SK-N-SH (cell line): Measurements from ENCODE around the gene TNFRSF11A. TPM values are rescaled to one million over a fixed set of nuclear protein-coding genes. Genes with fewer than 3 reads are reported as not detected.

Experiments
- CTCF ChIA-PET: fragments of 300-600, 350-600 bp; formaldehyde crosslinking; extraction: SDS; loops from one replicate; lab custom pipeline; 2021; lab: Yijun Ruan, JAX
- POLR2A ChIA-PET: fragments of 350-600 bp; sonication (Branson Sonifier 250); formaldehyde crosslinking; extraction: SDS; loops from one replicate; lab custom pipeline; 2020; ENCODE audit warnings: antibody characterized with exemption, inconsistent platforms; lab: Yijun Ruan, JAX
- DNase-seq: peaks from one replicate; pipeline ENCODE4 v3.0.0; 2012
- H2AFZ ChIP-seq: fragments of 200-600 bp; sonication (generic); 2 replicates; pipeline ENCODE4 v1.8.1; 2016; ENCODE audit warnings: antibody characterized with exemption, mild to moderate bottlenecking, low read depth
- H3F3A ChIP-seq: fragments of 200-600 bp; sonication (generic); replicated peaks from 2 replicates; pipeline ENCODE3; 2016; ENCODE audit warnings: antibody characterized with exemption, mild to moderate bottlenecking; ENCODE audit not compliant: insufficient read depth
- H3K27ac ChIP-seq, 2 experiments: fragments of 200-500 bp in 1 of 2; fragments of 200-600 bp in 1 of 2; sonication (Bioruptor generic) in 1 of 2; sonication (generic), shearing (Covaris generic) in 1 of 2; 2 replicates each; pipeline versions ENCODE4 v1.5.1 to v1.6.1; 2014 to 2016; ENCODE audit warnings: low read depth in 2 of 2, inconsistent platforms in 1 of 2, low read length in 1 of 2, mild to moderate bottlenecking in 1 of 2, mixed read lengths in 1 of 2
- H3K27me3 ChIP-seq: fragments of 200-600 bp; sonication (generic), shearing (Covaris generic); 2 replicates; pipeline ENCODE4 v1.6.1; 2016; ENCODE audit warnings: mixed run types; ENCODE audit not compliant: insufficient read depth
- H3K36me3 ChIP-seq, 2 experiments: fragments of 200-500 bp in 1 of 2; fragments of 200-600 bp in 1 of 2; sonication (Bioruptor generic) in 1 of 2; sonication (generic) in 1 of 2; replicated peaks in 1 of 2; 2 replicates each; pipeline versions ENCODE3 to v1.5.1; 2014 to 2016; ENCODE audit warnings: low read length in 1 of 2, mild to moderate bottlenecking in 1 of 2; ENCODE audit not compliant: insufficient read depth in 2 of 2, control insufficient read depth in 1 of 2
- H3K4me1 ChIP-seq, 2 experiments: fragments of 200-500 bp in 1 of 2; fragments of 200-600 bp in 1 of 2; sonication (Bioruptor generic) in 1 of 2; sonication (generic), shearing (Covaris generic) in 1 of 2; 2 replicates each; pipeline versions ENCODE4 v1.5.1 to v1.6.1; 2014 to 2016; ENCODE audit warnings: low read depth in 1 of 2, low read length in 1 of 2, mixed run types in 1 of 2; ENCODE audit not compliant: insufficient read depth in 2 of 2, control insufficient read depth in 1 of 2
- H3K4me2 ChIP-seq: fragments of 200-600 bp; sonication (generic), shearing (Covaris generic); 2 replicates; pipeline ENCODE4 v1.6.1; 2017; ENCODE audit warnings: mixed run types
- H3K4me3 ChIP-seq, 2 experiments: fragments of 200-500 bp in 1 of 2; fragments of 200-600 bp in 1 of 2; sonication (Bioruptor generic) in 1 of 2; sonication (generic), shearing (Covaris generic) in 1 of 2; 2 replicates each; pipeline versions ENCODE4 v1.5.1 to v1.8.1; 2014 to 2016; ENCODE audit warnings: low read depth in 2 of 2, inconsistent platforms in 1 of 2, low read length in 1 of 2, mild to moderate bottlenecking in 1 of 2, mixed read lengths in 1 of 2, moderate library complexity in 1 of 2
- H3K79me2 ChIP-seq: fragments of 200-600 bp; sonication (generic); 2 replicates; pipeline ENCODE4 v1.8.1; 2017; ENCODE audit warnings: mild to moderate bottlenecking; ENCODE audit not compliant: insufficient read depth
- H3K9ac ChIP-seq: fragments of 200-600 bp; sonication (generic); 2 replicates; pipeline ENCODE4 v1.6.1; 2017; ENCODE audit warnings: mixed run types
- H3K9me2 ChIP-seq: fragments of 200-600 bp; sonication (generic); 2 replicates; pipeline ENCODE4 v1.6.1; 2017; ENCODE audit warnings: mixed run types
- H3K9me3 ChIP-seq: fragments of 200-600 bp; sonication (generic); 2 replicates; pipeline ENCODE4 v1.6.1; 2017; ENCODE audit warnings: mixed run types, mild to moderate bottlenecking, moderate library complexity
- H4K20me1 ChIP-seq: fragments of 200-600 bp; sonication (generic); 2 replicates; pipeline ENCODE4 v1.6.1; 2017; ENCODE audit warnings: mild to moderate bottlenecking, mixed run types; ENCODE audit not compliant: insufficient read depth
- ELF1 ChIP-seq: IDR thresholded peaks from 2 replicates; pipeline ENCODE4 v1.4.0; 2012
- EP300 ChIP-seq, 2 experiments: IDR thresholded peaks; 2 replicates each; pipeline versions ENCODE4 v1.4.0 to v1.6.1; 2012; ENCODE audit warnings: borderline replicate concordance in 1 of 2, low read depth in 1 of 2, low read length in 1 of 2
- EZH2phosphoT487 ChIP-seq: fragments of 200-600 bp; sonication (generic); IDR thresholded peaks from 2 replicates; pipeline ENCODE4 v1.6.1; 2017; ENCODE audit warnings: low read depth, mixed run types, mild to moderate bottlenecking, antibody characterized with exemption, moderate library complexity, borderline replicate concordance
- FOSL2 ChIP-seq: IDR thresholded peaks from 2 replicates; pipeline ENCODE4 v1.4.0; 2012; ENCODE audit warnings: low read depth, mild to moderate bottlenecking, moderate library complexity, borderline replicate concordance
- FOXM1 ChIP-seq: IDR thresholded peaks from 2 replicates; pipeline ENCODE4 v1.4.0; 2012; ENCODE audit warnings: low read depth, mild to moderate bottlenecking
- GABPA ChIP-seq: IDR thresholded peaks from 2 replicates; pipeline ENCODE4 v1.4.0; 2012; ENCODE audit warnings: low read depth, mild to moderate bottlenecking
- GATA2 ChIP-seq: sonication (generic); formaldehyde crosslinking; IDR thresholded peaks from 2 replicates; pipeline ENCODE4 v1.5.0; 2020; ENCODE audit warnings: mild to moderate bottlenecking, missing genetic modification reagents
- IRF3 ChIP-seq: fragments of 150-350 bp; IDR thresholded peaks from 2 replicates; pipeline ENCODE4 v1.6.1; 2016; ENCODE audit warnings: mild to moderate bottlenecking, low read depth, low read length
- JUND ChIP-seq: IDR thresholded peaks from 2 replicates; pipeline ENCODE4 v1.4.0; 2012
- MEF2A ChIP-seq: IDR thresholded peaks from 2 replicates; pipeline ENCODE4 v1.4.0; 2012; ENCODE audit warnings: low read depth, borderline replicate concordance
- NFIC ChIP-seq: IDR thresholded peaks from 2 replicates; pipeline ENCODE4 v1.4.0; 2012; ENCODE audit warnings: borderline replicate concordance
- NRF1 ChIP-seq: IDR thresholded peaks from 2 replicates; pipeline ENCODE4 v1.6.1; 2012; ENCODE audit warnings: low read depth, mild to moderate bottlenecking, low read length
- POLR2AphosphoS5 ChIP-seq: IDR thresholded peaks from 2 replicates; pipeline ENCODE4 v1.6.1; 2012; ENCODE audit warnings: low read depth, low read length
- RAD21 ChIP-seq: IDR thresholded peaks from 2 replicates; pipeline ENCODE4 v1.6.1; 2012; ENCODE audit warnings: mild to moderate bottlenecking, low read length
- RCOR1 ChIP-seq: fragments of 150-350 bp; IDR thresholded peaks from 2 replicates; pipeline ENCODE4 v1.6.1; 2017; ENCODE audit warnings: antibody characterized with exemption, low read length
- RFX5 ChIP-seq: IDR thresholded peaks from 2 replicates; pipeline ENCODE4 v1.6.1; 2012; ENCODE audit warnings: mild to moderate bottlenecking, improper control_type of control experiment, low read length
- RXRA ChIP-seq: IDR thresholded peaks from 2 replicates; pipeline ENCODE4 v1.4.0; 2012; ENCODE audit warnings: low read depth, mild to moderate bottlenecking, borderline replicate concordance
- SIN3A ChIP-seq: IDR thresholded peaks from 2 replicates; pipeline ENCODE4 v1.6.1; 2012; ENCODE audit warnings: low read depth, mild to moderate bottlenecking, low read length, moderate library complexity, borderline replicate concordance
- SMC3 ChIP-seq: IDR thresholded peaks from 2 replicates; pipeline ENCODE4 v1.6.1; 2012; ENCODE audit warnings: low read depth, low read length, improper control_type of control experiment
- TAF1 ChIP-seq: IDR thresholded peaks from 2 replicates; pipeline ENCODE4 v1.6.1; 2012; ENCODE audit warnings: low read depth, mild to moderate bottlenecking, low read length, moderate library complexity, borderline replicate concordance
- TCF12 ChIP-seq: IDR thresholded peaks from 2 replicates; pipeline ENCODE4 v1.4.0; 2012
- TEAD4 ChIP-seq: IDR thresholded peaks from 2 replicates; pipeline ENCODE4 v1.4.0; 2012; ENCODE audit warnings: mild to moderate bottlenecking, borderline replicate concordance; ENCODE audit not compliant: insufficient read depth
- USF2 ChIP-seq: fragments of 150-350 bp; IDR thresholded peaks from 2 replicates; pipeline ENCODE4 v1.6.1; 2017; ENCODE audit warnings: antibody characterized with exemption, low read length, low read depth, borderline replicate concordance
- YY1 ChIP-seq: IDR thresholded peaks from 2 replicates; pipeline ENCODE4 v1.4.0; 2012; ENCODE audit warnings: low read depth, mild to moderate bottlenecking
- WGBS: methylation state at CpG from one replicate; pipeline ENCODE4 v1.1.6; 2017; ENCODE audit warnings: low lambda C conversion rate; 5-methylcytosine and 5-hydroxymethylcytosine counted together
- polyA plus RNA-seq, 3 experiments: library from polyadenylated mRNA; depleted of rRNA; stranded (reverse); fragments of >200 nt; gene quantifications; 2 replicates each; pipeline ENCODE4 v1.2.3, GENCODE V29; 2012
- TF ChIP-seq, protein P1 (sequence below): IDR thresholded peaks from 2 replicates; pipeline ENCODE4 v1.4.0; 2012; ENCODE audit warnings: low read depth, borderline replicate concordance
- TF ChIP-seq, protein P2 (sequence below): IDR thresholded peaks from 2 replicates; pipeline ENCODE4; 2012
- TF ChIP-seq, protein P3 (sequence below): IDR thresholded peaks from 2 replicates; pipeline ENCODE4 v1.4.0; 2012; ENCODE audit warnings: low read depth

Gene TNFRSF11A
- polyA plus RNA-seq, 1 of the 3 experiments (the other 2 are of a cell fraction): 5.1 TPM

DNA sequence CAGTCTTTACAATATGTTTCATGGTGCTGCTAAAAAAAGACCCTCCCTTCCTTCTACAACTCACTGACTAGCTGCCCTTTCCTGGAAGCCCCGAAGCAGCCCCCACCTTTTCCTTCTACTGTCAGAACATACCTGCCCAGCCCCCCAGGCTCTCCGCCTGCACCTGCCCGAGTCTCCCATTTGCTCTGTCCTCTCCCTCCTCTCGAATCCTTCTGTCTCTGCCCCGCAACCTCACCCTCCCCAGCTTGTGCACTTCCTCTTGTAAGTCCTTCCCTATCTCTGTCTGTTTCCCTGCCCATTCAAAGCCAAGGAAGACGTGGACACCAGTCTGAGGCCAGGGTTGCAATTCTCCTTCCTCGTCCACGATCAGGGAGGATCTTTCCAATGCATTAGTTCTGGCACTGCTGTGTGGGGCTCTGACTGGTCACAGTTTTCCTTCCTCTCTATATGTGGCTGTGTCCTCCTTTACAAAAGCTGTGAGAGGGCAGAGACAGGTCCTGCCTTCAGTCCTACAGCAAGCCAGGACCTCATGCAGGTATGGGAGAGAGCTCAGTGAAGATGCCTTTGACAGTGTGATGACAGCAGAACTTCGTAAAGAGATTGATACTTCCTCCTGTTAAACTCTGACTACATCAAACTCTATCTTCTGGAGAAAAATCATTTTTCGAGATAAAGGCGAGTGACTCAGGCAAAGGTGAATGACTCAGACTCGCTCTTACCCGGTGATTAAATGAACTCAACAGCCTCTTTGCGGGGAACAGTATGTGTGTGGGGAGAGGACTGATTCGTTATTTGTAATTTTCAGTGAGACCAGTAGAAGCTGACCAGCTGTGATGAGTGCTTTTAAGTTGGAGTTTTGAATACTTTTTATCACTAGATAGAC is 14.2 kb downstream of the TNFRSF11A start:
- H3K27me3 ChIP-seq: no peaks in the 10 kb centered on the region
- H3K4me3 ChIP-seq: peak overlapping the region in 1 of 2 experiments; percentile 42; a peak in 1 of 4 replicates
- no peaks in the 10 kb centered on the region for H3K79me2 ChIP-seq
- H2AFZ ChIP-seq: no peak overlapping the region; the same call in 1 of the 2 replicates
- peak overlapping the region in 1 of 2 experiments; percentile 58; a peak in 2 of 4 replicates for H3K27ac ChIP-seq
- H3K9ac ChIP-seq: no peak overlapping the region
- CTCF ChIA-PET: no interaction called here
- no peaks in the 10 kb centered on the region for H4K20me1 ChIP-seq
- WGBS: 42% methylated on average over 15 of the region's 15 CpGs
- H3K9me3 ChIP-seq: no peaks in the 10 kb centered on the region
- H3K9me2 ChIP-seq: no peaks in the 10 kb centered on the region
- no peaks in the 10 kb centered on the region for H3K36me3 ChIP-seq
- POLR2A ChIA-PET: no interaction called here
- H3F3A ChIP-seq: peaks cover 9% of the 10 kb centered on the region
- DNase-seq: no peak
- H3K4me2 ChIP-seq: peak overlapping the region; percentile 72
- H3K4me1 ChIP-seq: peaks cover 8 to 13% of the 10 kb centered on the region in 2 experiments
- TF ChIP-seq TCF12 (peak; percentile 79), SMC3 (no peak), GATA2 (CRISPR knock-in tag) (no peak), GABPA (no peak), RXRA (peak; percentile 59; the same call in 1 of the 2 replicates), TEAD4 (0 out of 2 replicates have a peak, but pooled peaks have one; percentile 17), MEF2A (no peak), IRF3 (no peak), FOSL2 (peak; percentile 96), FOXM1 (peak; percentile 61; the same call in 1 of the 2 replicates), EZH2phosphoT487 (no peak), NFIC (peak; percentile 43), POLR2AphosphoS5 (peak; percentile 57; the same call in 1 of the 2 replicates), TAF1 (0 out of 2 replicates have a peak, but pooled peaks have one; percentile 14), USF2 (no peak), ELF1 (no peak), YY1 (no peak), SIN3A (no peak), NRF1 (no peak), RCOR1 (no peak), JUND (peak; percentile 94), EP300 (IDR thresholded peaks at IDR 0.05; ENCODE audit: borderline replicate concordance in 1 of 2, low read depth in 1 of 2, low read length in 1 of 2) (peak in 1 of 2 experiments; percentile 73; a peak in 1 of 4 replicates), RFX5 (no peak), RAD21 (no peak)
- TF ChIP-seq, protein P1, sequence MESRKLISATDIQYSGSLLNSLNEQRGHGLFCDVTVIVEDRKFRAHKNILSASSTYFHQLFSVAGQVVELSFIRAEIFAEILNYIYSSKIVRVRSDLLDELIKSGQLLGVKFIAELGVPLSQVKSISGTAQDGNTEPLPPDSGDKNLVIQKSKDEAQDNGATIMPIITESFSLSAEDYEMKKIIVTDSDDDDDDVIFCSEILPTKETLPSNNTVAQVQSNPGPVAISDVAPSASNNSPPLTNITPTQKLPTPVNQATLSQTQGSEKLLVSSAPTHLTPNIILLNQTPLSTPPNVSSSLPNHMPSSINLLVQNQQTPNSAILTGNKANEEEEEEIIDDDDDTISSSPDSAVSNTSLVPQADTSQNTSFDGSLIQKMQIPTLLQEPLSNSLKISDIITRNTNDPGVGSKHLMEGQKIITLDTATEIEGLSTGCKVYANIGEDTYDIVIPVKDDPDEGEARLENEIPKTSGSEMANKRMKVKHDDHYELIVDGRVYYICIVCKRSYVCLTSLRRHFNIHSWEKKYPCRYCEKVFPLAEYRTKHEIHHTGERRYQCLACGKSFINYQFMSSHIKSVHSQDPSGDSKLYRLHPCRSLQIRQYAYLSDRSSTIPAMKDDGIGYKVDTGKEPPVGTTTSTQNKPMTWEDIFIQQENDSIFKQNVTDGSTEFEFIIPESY: 0 out of 2 replicates have a peak, but pooled peaks have one; percentile 35
- TF ChIP-seq, protein P2, sequence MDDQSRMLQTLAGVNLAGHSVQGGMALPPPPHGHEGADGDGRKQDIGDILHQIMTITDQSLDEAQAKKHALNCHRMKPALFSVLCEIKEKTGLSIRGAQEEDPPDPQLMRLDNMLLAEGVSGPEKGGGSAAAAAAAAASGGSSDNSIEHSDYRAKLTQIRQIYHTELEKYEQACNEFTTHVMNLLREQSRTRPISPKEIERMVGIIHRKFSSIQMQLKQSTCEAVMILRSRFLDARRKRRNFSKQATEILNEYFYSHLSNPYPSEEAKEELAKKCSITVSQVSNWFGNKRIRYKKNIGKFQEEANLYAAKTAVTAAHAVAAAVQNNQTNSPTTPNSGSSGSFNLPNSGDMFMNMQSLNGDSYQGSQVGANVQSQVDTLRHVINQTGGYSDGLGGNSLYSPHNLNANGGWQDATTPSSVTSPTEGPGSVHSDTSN: peak; percentile 97
- TF ChIP-seq, protein P3, sequence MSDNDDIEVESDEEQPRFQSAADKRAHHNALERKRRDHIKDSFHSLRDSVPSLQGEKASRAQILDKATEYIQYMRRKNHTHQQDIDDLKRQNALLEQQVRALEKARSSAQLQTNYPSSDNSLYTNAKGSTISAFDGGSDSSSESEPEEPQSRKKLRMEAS: no peak; the same call in 1 of the 2 replicates
